Endothelial cell of umbilical vein (primary cell): Measurements from ENCODE around the gene CHST11. TPM values are rescaled to one million over a fixed set of nuclear protein-coding genes. Genes with fewer than 3 reads are reported as not detected.
"Not testable (repeated sequence)": the region's sequence is repeated elsewhere in the genome, so short reads cannot be mapped to it uniquely, and the experiment has no call there.

Source experiments
- BruUV-seq: library from RNA; stranded (reverse); fragments of 400-500 nt; replicated peaks from 2 replicates; lab custom pipeline; 2021; lab: Mats Ljungman, UMichigan
- CTCF ChIA-PET: fragments of 300-600, 350-600 bp; sonication (Branson Sonifier 250); formaldehyde crosslinking; loops from one replicate; lab custom pipeline; 2021; ENCODE audit warnings: antibody characterized with exemption, inconsistent platforms; lab: Charles Lee
- POLR2A ChIA-PET: fragments of 300-600, 350-600 bp; sonication (Branson Sonifier 250); formaldehyde crosslinking; loops from one replicate; lab custom pipeline; 2021; ENCODE audit warnings: antibody characterized with exemption, inconsistent platforms; lab: Charles Lee
- DNase-seq: peaks from one replicate; pipeline ENCODE4 v3.0.0-alpha.2; 2011; ENCODE audit warnings: low read depth, low spot score
- FAIRE-seq: peaks from 2 replicates; lab custom pipeline; 2011; peaks lifted over from hg19 to GRCh38; lab: Jason Lieb, UNC
- H2AFZ ChIP-seq: 2 replicates; pipeline ENCODE4 v1.6.0; 2012; ENCODE audit warnings: low read depth, low read length, control low read depth, inconsistent platforms
- H3K27ac ChIP-seq: 2 replicates; pipeline ENCODE4 v1.5.1; 2011; ENCODE audit warnings: low read depth, mild to moderate bottlenecking, control low read depth, low read length, moderate library complexity; ENCODE audit not compliant: insufficient read depth
- H3K27me3 ChIP-seq, 2 experiments: 2 replicates each; pipeline versions ENCODE4 v1.6.0 to v1.6.1; 2011; ENCODE audit warnings: low read length in 2 of 2, mixed read lengths in 1 of 2; ENCODE audit not compliant: control insufficient read depth in 2 of 2, insufficient read depth in 2 of 2
- H3K36me3 ChIP-seq, 2 experiments: 2 replicates in 1 of 2; 3 replicates in 1 of 2; pipeline ENCODE4 v1.5.1; 2011; ENCODE audit warnings: low read length in 2 of 2, mild to moderate bottlenecking in 1 of 2, moderate library complexity in 1 of 2; ENCODE audit not compliant: control insufficient read depth in 2 of 2, insufficient read depth in 2 of 2; ENCODE audit errors: extremely low read depth in 1 of 2
- H3K4me1 ChIP-seq: 3 replicates; pipeline ENCODE4 v1.5.1; 2011; ENCODE audit warnings: mild to moderate bottlenecking, low read length; ENCODE audit not compliant: control insufficient read depth, insufficient read depth; ENCODE audit errors: extremely low read depth
- H3K4me2 ChIP-seq: 2 replicates; pipeline ENCODE4 v1.6.1; 2011; ENCODE audit warnings: low read length, control low read depth, mixed read lengths; ENCODE audit not compliant: insufficient read depth
- H3K4me3 ChIP-seq, 3 experiments: fragments of 200-600 bp in 1 of 3; sonication (generic), shearing (Covaris generic) in 1 of 3; replicated peaks in 1 of 3; 2 replicates each; pipeline ENCODE4 v1.5.1; 2011 to 2016; ENCODE audit warnings: control low read depth in 3 of 3, low read length in 3 of 3, mild to moderate bottlenecking in 2 of 3, inconsistent platforms in 1 of 3, low read depth in 1 of 3, moderate library complexity in 1 of 3; ENCODE audit not compliant: insufficient read depth in 1 of 3
- H3K79me2 ChIP-seq: 2 replicates; pipeline ENCODE4 v1.6.0; 2012; ENCODE audit warnings: low read length, inconsistent platforms; ENCODE audit not compliant: control insufficient read depth, insufficient read depth
- H3K9ac ChIP-seq: replicated peaks from 2 replicates; pipeline ENCODE3; 2011; ENCODE audit warnings: low read length, control low read depth; ENCODE audit not compliant: insufficient read depth; ENCODE audit errors: extremely low read depth
- H3K9me1 ChIP-seq: replicated peaks from 3 replicates; pipeline ENCODE4 v1.6.0; 2011; ENCODE audit warnings: mild to moderate bottlenecking, low read length; ENCODE audit not compliant: control insufficient read depth, insufficient read depth; ENCODE audit errors: extremely low read depth
- H3K9me3 ChIP-seq: replicated peaks from 2 replicates; pipeline ENCODE4 v1.5.1; 2012; ENCODE audit warnings: low read length, inconsistent platforms; ENCODE audit not compliant: control insufficient read depth, insufficient read depth
- H4K20me1 ChIP-seq: replicated peaks from 2 replicates; pipeline ENCODE3; 2011; ENCODE audit warnings: mild to moderate bottlenecking, low read length; ENCODE audit not compliant: control insufficient read depth, insufficient read depth; ENCODE audit errors: extremely low read depth
- EZH2 ChIP-seq: IDR thresholded peaks from 2 replicates; pipeline ENCODE4 v1.6.1; 2012; ENCODE audit warnings: borderline replicate concordance, low read depth, mild to moderate bottlenecking, moderate library complexity, low read length, inconsistent platforms; ENCODE audit not compliant: severe bottlenecking
- FOS ChIP-seq: IDR thresholded peaks from 2 replicates; pipeline ENCODE4 v1.6.1; 2011; ENCODE audit warnings: mild to moderate bottlenecking, low read length, moderate library complexity, borderline replicate concordance; ENCODE audit not compliant: insufficient read depth
- GATA2 ChIP-seq: IDR thresholded peaks from 2 replicates; pipeline ENCODE4 v1.7.0; 2011; ENCODE audit warnings: low read depth, mild to moderate bottlenecking, moderate library complexity, mixed read lengths, low read length; ENCODE audit not compliant: insufficient read length, insufficient read depth
- JUN ChIP-seq: IDR thresholded peaks from 2 replicates; pipeline ENCODE4 v1.6.1; 2011; ENCODE audit warnings: borderline replicate concordance, low read depth; ENCODE audit not compliant: insufficient read length, insufficient read depth
- MYC ChIP-seq: IDR thresholded peaks from one replicate; pipeline ENCODE4 v1.6.1; 2011; ENCODE audit warnings: mild to moderate bottlenecking, low read depth, low read length
- POLR2A ChIP-seq: IDR thresholded peaks from 2 replicates; pipeline ENCODE4 v1.6.1; 2012; ENCODE audit warnings: low read depth, mild to moderate bottlenecking, control low read depth, low read length
- POLR2AphosphoS5 ChIP-seq: IDR thresholded peaks from 2 replicates; pipeline ENCODE4 v1.6.1; 2012; ENCODE audit warnings: low read depth, mild to moderate bottlenecking, control low read depth, low read length, moderate library complexity; ENCODE audit not compliant: insufficient read depth
- dilution Hi-C: fragments of 300-500 bp; cut with MboI; formaldehyde crosslinking; loops from one replicate; pipeline ENCODE4 v1.15.0; 2019; ENCODE audit warnings: low sequenced_read_pairs; ENCODE audit not compliant: extremely low pct_ligation_motif_present
- intact Hi-C: fragments of 100-400 bp; cut with micrococcal nuclease; formaldehyde crosslinking; loops from one replicate; pipeline ENCODE4 v1.10.0; 2022
- polyA plus RNA-seq, 4 experiments: library from polyadenylated mRNA; depleted of rRNA in 3 of 4; stranded (reverse) in 3 of 4; unstranded in 1 of 4; fragments of >200 nt; gene quantifications; 2 replicates each; pipeline versions ENCODE4 v1.2.1 to v1.2.3, GENCODE V29; 2011 to 2012; ENCODE audit warnings: missing spikeins in 1 of 4
- total RNA-seq: library from RNA; stranded (reverse); gene quantifications from 2 replicates; pipeline ENCODE4 v1.2.3, GENCODE V29; 2021
- TF ChIP-seq, protein P1 (sequence below), 2 donors: IDR thresholded peaks; 1 replicate in 1 of 2; 2 replicates in 1 of 2; pipeline ENCODE4 v1.5.1; 2011; ENCODE audit warnings: low read length in 2 of 2, mild to moderate bottlenecking in 2 of 2, moderate library complexity in 2 of 2, control low read depth in 1 of 2, inconsistent platforms in 1 of 2, low read depth in 1 of 2; ENCODE audit not compliant: insufficient read depth in 1 of 2; ENCODE audit errors: extremely low read depth in 1 of 2
- TF ChIP-seq, protein P2 (sequence below): IDR thresholded peaks from 2 replicates; pipeline ENCODE4 v1.6.1; 2011; ENCODE audit not compliant: insufficient read depth, insufficient read length

Gene CHST11
- total and polyA plus RNA-seq, 2 donors (not counting 3 experiments of a cell fraction or from before 2014, with no cell fraction given): 19.7 to 20.9 TPM

DNA sequence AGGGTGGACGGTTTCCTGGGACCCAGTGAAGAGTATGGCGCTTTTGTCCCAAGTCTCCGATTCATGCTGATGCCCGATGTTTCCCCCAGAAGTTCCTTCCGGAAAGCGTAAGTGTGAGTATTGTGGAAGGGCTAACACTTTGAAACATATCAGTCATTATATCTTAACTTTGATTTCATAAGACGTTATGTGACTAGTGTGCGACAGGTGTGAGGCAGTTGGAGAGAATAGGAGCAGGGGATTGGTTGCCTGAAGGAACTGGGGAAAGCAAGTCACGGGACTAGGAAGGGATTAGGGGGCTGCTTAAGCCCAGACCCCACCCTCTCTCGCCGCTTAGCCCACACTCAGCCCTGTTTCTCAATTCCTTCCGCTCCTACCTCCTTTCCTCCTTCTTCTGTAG, 154.9 kb downstream of the CHST11 start:
- FAIRE-seq (no peak), DNase-seq (no peak)
- Histone ChIP-seq H3K9me1 (no peaks in the 10 kb centered on the region), H3K9ac (no peak overlapping the region), H3K4me3 (no peak overlapping the region), H3K4me1 (no peaks in the 10 kb centered on the region), H2AFZ (no peak overlapping the region), H3K79me2 (no peaks in the 10 kb centered on the region), H3K4me2 (no peak overlapping the region), H4K20me1 (no peaks in the 10 kb centered on the region), H3K27ac (no peak overlapping the region), H3K36me3 (no peaks in the 10 kb centered on the region), H3K9me3 (no peaks in the 10 kb centered on the region), H3K27me3 (no peaks in the 10 kb centered on the region)
- intact Hi-C loops (no loop called here), dilution Hi-C loops (no loop called here)
- ChIA-PET CTCF (interaction anchor here (1.0 to 3.8 kb wide), 2 partner anchors 9 to 230 kb away, joined by 3 to 15 read pairs; no protein-coding TSS in a partner anchor), POLR2A (no interaction called here)
- TF ChIP-seq GATA2 (no peak), JUN (no peak), FOS (no peak), MYC (no peak), POLR2AphosphoS5 (no peak), POLR2A (no peak), EZH2 (no peak)
- TF ChIP-seq, protein P1, sequence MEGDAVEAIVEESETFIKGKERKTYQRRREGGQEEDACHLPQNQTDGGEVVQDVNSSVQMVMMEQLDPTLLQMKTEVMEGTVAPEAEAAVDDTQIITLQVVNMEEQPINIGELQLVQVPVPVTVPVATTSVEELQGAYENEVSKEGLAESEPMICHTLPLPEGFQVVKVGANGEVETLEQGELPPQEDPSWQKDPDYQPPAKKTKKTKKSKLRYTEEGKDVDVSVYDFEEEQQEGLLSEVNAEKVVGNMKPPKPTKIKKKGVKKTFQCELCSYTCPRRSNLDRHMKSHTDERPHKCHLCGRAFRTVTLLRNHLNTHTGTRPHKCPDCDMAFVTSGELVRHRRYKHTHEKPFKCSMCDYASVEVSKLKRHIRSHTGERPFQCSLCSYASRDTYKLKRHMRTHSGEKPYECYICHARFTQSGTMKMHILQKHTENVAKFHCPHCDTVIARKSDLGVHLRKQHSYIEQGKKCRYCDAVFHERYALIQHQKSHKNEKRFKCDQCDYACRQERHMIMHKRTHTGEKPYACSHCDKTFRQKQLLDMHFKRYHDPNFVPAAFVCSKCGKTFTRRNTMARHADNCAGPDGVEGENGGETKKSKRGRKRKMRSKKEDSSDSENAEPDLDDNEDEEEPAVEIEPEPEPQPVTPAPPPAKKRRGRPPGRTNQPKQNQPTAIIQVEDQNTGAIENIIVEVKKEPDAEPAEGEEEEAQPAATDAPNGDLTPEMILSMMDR (IDR thresholded peaks at IDR 0.05; ENCODE audit: extremely low read depth in 1 of 2, insufficient read depth in 1 of 2, low read depth in 1 of 2, low read length in 2 of 2): no peak
- TF ChIP-seq, protein P2, sequence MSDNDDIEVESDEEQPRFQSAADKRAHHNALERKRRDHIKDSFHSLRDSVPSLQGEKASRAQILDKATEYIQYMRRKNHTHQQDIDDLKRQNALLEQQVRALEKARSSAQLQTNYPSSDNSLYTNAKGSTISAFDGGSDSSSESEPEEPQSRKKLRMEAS: no peak
- BruUV-seq: no TSS peak

DNA sequence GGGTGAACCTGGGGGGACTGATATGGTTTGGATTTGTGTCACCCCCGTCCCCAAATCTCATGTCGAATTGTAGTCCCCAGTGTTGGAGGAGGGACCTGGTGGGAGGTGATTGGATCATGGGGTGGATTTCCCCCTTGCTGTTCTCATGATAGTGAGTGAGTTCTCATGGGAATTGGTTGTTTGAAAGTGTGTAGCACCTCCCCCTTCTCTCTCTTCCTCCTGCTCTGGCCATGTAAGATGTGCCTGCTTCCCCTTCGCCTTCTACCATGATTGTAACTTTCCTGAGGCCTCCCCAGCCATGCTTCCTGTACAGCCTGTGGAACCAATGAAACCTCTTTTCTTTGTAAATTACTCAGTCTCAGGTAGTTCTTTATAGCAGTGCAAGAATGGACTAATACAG, 156.6 kb downstream of the CHST11 start:
- H3K9ac ChIP-seq, BruUV-seq, POLR2A ChIA-PET, FAIRE-seq, H3K4me3 ChIP-seq, dilution Hi-C loops, H3K36me3 ChIP-seq, H3K9me3 ChIP-seq, DNase-seq, H3K27me3 ChIP-seq, H2AFZ ChIP-seq, CTCF ChIA-PET, H3K79me2 ChIP-seq, H3K27ac ChIP-seq, H3K4me1 ChIP-seq, H3K9me1 ChIP-seq, intact Hi-C loops, H4K20me1 ChIP-seq, H3K4me2 ChIP-seq: not testable (repeated sequence)
